WTC11 (cell line): Measurements from ENCODE around the gene PDZRN3.

Experiments
- ATF2 ChIP-seq: sonication (generic); formaldehyde crosslinking; IDR thresholded peaks from 2 replicates; pipeline ENCODE4 v1.8.1; 2022; ENCODE audit warnings: low read depth, missing genetic modification reagents, borderline replicate concordance
- CTCF ChIP-seq: fragments of 200-600 bp; IDR thresholded peaks from 2 replicates; pipeline ENCODE4 v1.8.0; 2022; ENCODE audit warnings: antibody characterized with exemption
- EMX1 ChIP-seq: fragments of 250-450 bp; sonication (Bioruptor Pico); IDR thresholded peaks from 2 replicates; pipeline ENCODE4 v1.8.0; 2021; ENCODE audit warnings: mild to moderate bottlenecking
- FOXK1 ChIP-seq: sonication (generic); formaldehyde crosslinking; IDR thresholded peaks from 2 replicates; pipeline ENCODE4 v1.8.0; 2022; ENCODE audit warnings: mild to moderate bottlenecking, moderate library complexity, missing genetic modification reagents
- FOXP4 ChIP-seq: sonication (generic); formaldehyde crosslinking; IDR thresholded peaks from 2 replicates; pipeline ENCODE4 v1.8.0; 2022; ENCODE audit warnings: mild to moderate bottlenecking, missing genetic modification reagents
- HMGXB4 ChIP-seq: sonication (generic); formaldehyde crosslinking; IDR thresholded peaks from 2 replicates; pipeline ENCODE4 v1.8.1; 2023; ENCODE audit warnings: mild to moderate bottlenecking, moderate library complexity, missing genetic modification reagents
- MAX ChIP-seq: sonication (generic); formaldehyde crosslinking; IDR thresholded peaks from 2 replicates; pipeline ENCODE4 v1.8.0; 2022; ENCODE audit warnings: mild to moderate bottlenecking, missing genetic modification reagents
- NFYB ChIP-seq: sonication (generic); formaldehyde crosslinking; conservative IDR thresholded peaks from 2 replicates; pipeline ENCODE4 v1.8.0; 2022; ENCODE audit warnings: low read depth, missing genetic modification reagents
- NR2C2 ChIP-seq: sonication (generic); formaldehyde crosslinking; IDR thresholded peaks from 2 replicates; pipeline ENCODE4 v1.8.0; 2022; ENCODE audit warnings: mild to moderate bottlenecking, missing genetic modification reagents
- STAT6 ChIP-seq: sonication (generic); formaldehyde crosslinking; conservative IDR thresholded peaks from 2 replicates; pipeline ENCODE4 v1.8.1; 2023; ENCODE audit warnings: mild to moderate bottlenecking, low read depth, missing genetic modification reagents, moderate library complexity
- TCF7 ChIP-seq: sonication (generic); formaldehyde crosslinking; IDR thresholded peaks from 2 replicates; pipeline ENCODE4 v1.8.0; 2022; ENCODE audit warnings: mild to moderate bottlenecking, low read depth, missing genetic modification reagents, moderate library complexity
- USF1 ChIP-seq: sonication (generic); formaldehyde crosslinking; IDR thresholded peaks from 2 replicates; pipeline ENCODE4 v1.8.0; 2022; ENCODE audit warnings: mild to moderate bottlenecking, missing genetic modification reagents
- USF2 ChIP-seq: sonication (generic); formaldehyde crosslinking; IDR thresholded peaks from 2 replicates; pipeline ENCODE4 v1.8.1; 2023; ENCODE audit warnings: mild to moderate bottlenecking, missing genetic modification reagents, moderate library complexity

GRCh38 chr3:73504852-73505251, 119.9 kb downstream of the PDZRN3 start:
- TF ChIP-seq FOXK1 (CRISPR knock-in tag) (no peak), USF1 (CRISPR knock-in tag) (no peak), MAX (no peak), USF2 (CRISPR knock-in tag) (no peak), CTCF (no peak), EMX1 (CRISPR knock-in tag) (no peak), TCF7 (no peak), NR2C2 (CRISPR knock-in tag) (no peak), NFYB (CRISPR knock-in tag) (no peak), HMGXB4 (CRISPR knock-in tag) (no peak), STAT6 (CRISPR knock-in tag) (no peak), FOXP4 (CRISPR knock-in tag) (no peak), ATF2 (CRISPR knock-in tag) (no peak)
